ENCODE data around the gene CCR4.
"Not testable (repeated sequence)": the region's sequence is repeated elsewhere in the genome, so short reads cannot be mapped to it uniquely, and the experiment has no call there.

Gene CCR4

DNA sequence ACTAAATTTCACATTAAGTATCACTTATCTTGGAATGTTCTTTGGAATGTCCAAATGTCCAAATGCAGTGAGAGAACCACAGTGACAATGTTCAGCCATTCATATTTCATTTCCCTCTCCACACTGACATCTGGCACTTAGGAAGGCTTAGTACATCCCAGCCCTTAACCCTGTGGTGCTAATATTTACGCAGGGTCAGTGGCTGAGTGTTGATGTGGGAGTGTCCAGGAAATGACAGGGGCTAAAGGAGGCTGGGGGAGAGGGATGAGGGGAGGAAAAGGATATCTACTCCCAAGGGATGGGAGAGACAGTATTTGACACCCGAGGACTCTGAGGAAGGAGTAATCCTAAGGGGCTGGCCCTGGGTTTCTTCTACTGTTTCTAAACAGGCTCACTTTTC is 14.1 kb upstream of the CCR4 start:
- H3K4me1 ChIP-seq (ENCODE audit: insufficient read depth, low read length), result no peaks in the 10 kb centered on the region
- H3K9ac ChIP-seq (ENCODE audit: low read length), result no peak overlapping the region
- no peaks in the 10 kb centered on the region for H3K9me3 ChIP-seq (ENCODE audit: low read length)
- H3K27ac ChIP-seq (ENCODE audit: low read depth, low read length), result no peak overlapping the region
- no peak overlapping the region for H3K4me3 ChIP-seq (ENCODE audit: low read depth in 1 of 2, low read length in 2 of 2)
- no peaks in the 10 kb centered on the region for H3K36me3 ChIP-seq (ENCODE audit: insufficient read depth, low read length)
- no peaks in the 10 kb centered on the region for H3K27me3 ChIP-seq (ENCODE audit: control insufficient read depth in 1 of 2, insufficient read depth in 2 of 2, low read length in 2 of 2)

DNA sequence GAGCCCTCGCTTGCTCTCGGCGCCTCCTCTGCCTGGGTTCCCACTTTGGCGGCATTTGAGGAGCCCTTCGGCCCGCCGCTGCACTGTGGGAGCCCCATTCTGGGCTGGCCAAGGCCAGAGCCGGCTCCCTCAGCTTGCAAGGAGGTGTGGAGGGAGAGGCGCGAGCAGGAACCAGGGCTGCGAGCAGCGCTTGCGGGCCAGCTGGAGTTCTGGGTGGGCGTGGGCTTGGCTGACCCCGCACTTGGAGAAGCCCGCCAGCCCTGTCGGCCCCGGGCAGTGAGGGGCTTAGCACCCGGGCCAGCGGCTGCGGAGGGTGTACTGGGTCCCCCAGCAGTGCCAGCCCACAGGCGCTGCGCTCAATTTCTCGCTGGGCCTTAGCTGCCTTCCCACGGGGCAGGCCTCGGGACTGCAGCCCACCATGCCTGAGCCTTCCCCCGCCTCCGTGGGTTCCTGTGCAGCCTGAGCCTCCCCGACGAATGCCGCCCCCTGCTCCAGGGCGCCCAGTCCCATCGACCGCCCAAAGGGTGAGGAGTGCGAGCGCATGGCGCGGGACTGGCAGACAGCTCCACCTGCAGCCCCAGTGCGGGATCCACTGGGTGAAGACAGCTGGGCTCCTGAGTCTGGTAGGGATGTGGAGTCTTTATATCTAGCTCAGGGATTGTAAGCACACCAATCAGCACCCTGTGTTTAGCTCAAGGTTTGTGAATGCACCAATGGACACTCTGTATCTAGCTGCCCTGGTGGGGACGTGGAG is 11.7 kb upstream of the CCR4 start:
- not testable (repeated sequence) for H3K27ac ChIP-seq (ENCODE audit: low read depth, low read length)

DNA sequence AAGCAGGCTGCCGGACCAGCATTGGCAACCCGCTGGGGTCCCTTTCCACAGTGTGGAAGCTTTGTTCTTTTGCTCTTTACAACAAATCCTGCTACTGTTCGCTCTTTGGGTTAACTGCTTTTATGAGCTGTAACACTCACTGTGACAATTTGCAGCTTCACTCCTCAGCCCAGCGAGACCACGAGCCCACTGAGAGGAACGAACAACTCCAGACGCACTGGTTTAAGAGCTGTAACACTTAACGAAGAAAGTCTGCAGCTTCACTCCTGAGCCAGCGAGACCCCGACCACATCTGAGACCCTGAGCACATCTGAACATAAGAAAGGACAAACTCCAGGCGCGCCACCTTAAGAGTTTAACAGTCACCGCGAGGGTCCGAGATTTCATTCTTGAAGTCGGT is 10.7 kb upstream of the CCR4 start:
- Histone ChIP-seq H3K27ac (ENCODE audit: low read depth, low read length) (no peak overlapping the region), H3K9ac (ENCODE audit: low read length) (no peak overlapping the region), H3K9me3 (ENCODE audit: low read length) (no peaks in the 10 kb centered on the region), H3K36me3 (ENCODE audit: insufficient read depth, low read length) (no peaks in the 10 kb centered on the region), H3K27me3 (ENCODE audit: control insufficient read depth in 1 of 2, insufficient read depth in 2 of 2, low read length in 2 of 2) (no peaks in the 10 kb centered on the region), H3K4me3 (ENCODE audit: low read depth in 1 of 2, low read length in 2 of 2) (no peak overlapping the region), H3K4me1 (ENCODE audit: insufficient read depth, low read length) (no peaks in the 10 kb centered on the region)

More for the DNA sequence above, 11.7 kb upstream of the CCR4 start:
- H3K9ac ChIP-seq (ENCODE audit: low read length); H3K36me3 ChIP-seq (ENCODE audit: insufficient read depth, low read length); H3K9me3 ChIP-seq (ENCODE audit: low read length); H3K4me3 ChIP-seq (ENCODE audit: low read depth in 1 of 2, low read length in 2 of 2); H3K4me1 ChIP-seq (ENCODE audit: insufficient read depth, low read length); H3K27me3 ChIP-seq (ENCODE audit: control insufficient read depth in 1 of 2, insufficient read depth in 2 of 2, low read length in 2 of 2): not testable (repeated sequence)

DNA sequence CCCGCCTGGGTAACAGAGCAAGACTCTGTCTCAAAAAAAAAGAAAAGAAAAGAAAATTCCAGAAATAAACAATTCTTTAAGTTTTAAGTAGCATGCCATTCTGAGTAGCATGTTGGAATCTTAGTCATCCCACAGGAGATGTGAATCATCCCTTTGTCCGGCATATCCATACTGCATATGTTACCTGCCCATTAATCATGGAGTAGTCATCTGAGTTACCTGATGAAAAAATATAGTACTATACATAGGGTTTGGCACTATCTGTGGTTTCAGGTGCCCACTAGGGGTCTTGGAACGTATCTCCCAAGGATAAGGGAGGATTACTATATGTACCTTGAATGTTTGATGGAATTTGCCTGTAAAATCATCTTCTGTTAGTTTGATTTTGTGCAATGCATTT is 6.3 kb upstream of the CCR4 start:
- Histone ChIP-seq H3K4me1 (ENCODE audit: insufficient read depth, low read length) (no peaks in the 10 kb centered on the region), H3K4me3 (ENCODE audit: low read depth in 1 of 2, low read length in 2 of 2) (no peak overlapping the region), H3K27ac (ENCODE audit: low read depth, low read length) (no peak overlapping the region), H3K9me3 (ENCODE audit: low read length) (no peaks in the 10 kb centered on the region), H3K27me3 (ENCODE audit: control insufficient read depth in 1 of 2, insufficient read depth in 2 of 2, low read length in 2 of 2) (no peaks in the 10 kb centered on the region), H3K36me3 (ENCODE audit: insufficient read depth, low read length) (no peaks in the 10 kb centered on the region), H3K9ac (ENCODE audit: low read length) (no peak overlapping the region)

DNA sequence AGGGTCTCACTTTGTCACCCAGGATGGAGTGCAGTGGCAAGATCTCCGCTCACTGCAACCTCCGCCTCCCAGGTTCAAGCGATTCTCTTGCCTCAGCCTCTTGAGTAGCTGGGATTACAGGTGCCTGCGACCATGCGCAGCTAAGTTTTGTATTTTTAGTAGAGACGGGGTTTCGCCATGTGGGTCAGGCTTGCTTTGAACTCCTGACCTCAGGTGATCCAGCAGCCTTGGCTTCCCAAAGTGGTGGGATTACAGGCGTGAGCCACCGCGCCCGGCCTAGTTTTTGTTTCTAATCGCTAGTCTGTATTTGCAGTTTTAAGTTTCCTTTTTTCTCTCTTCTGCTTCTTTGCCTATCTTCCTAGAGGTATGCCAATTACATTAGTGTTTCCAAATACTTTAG is 5.8 kb upstream of the CCR4 start:
- H3K27me3 ChIP-seq (ENCODE audit: control insufficient read depth in 1 of 2, insufficient read depth in 2 of 2, low read length in 2 of 2); H3K36me3 ChIP-seq (ENCODE audit: insufficient read depth, low read length); H3K4me3 ChIP-seq (ENCODE audit: low read depth in 1 of 2, low read length in 2 of 2); H3K27ac ChIP-seq (ENCODE audit: low read depth, low read length); H3K9ac ChIP-seq (ENCODE audit: low read length); H3K4me1 ChIP-seq (ENCODE audit: insufficient read depth, low read length); H3K9me3 ChIP-seq (ENCODE audit: low read length): not testable (repeated sequence)

DNA sequence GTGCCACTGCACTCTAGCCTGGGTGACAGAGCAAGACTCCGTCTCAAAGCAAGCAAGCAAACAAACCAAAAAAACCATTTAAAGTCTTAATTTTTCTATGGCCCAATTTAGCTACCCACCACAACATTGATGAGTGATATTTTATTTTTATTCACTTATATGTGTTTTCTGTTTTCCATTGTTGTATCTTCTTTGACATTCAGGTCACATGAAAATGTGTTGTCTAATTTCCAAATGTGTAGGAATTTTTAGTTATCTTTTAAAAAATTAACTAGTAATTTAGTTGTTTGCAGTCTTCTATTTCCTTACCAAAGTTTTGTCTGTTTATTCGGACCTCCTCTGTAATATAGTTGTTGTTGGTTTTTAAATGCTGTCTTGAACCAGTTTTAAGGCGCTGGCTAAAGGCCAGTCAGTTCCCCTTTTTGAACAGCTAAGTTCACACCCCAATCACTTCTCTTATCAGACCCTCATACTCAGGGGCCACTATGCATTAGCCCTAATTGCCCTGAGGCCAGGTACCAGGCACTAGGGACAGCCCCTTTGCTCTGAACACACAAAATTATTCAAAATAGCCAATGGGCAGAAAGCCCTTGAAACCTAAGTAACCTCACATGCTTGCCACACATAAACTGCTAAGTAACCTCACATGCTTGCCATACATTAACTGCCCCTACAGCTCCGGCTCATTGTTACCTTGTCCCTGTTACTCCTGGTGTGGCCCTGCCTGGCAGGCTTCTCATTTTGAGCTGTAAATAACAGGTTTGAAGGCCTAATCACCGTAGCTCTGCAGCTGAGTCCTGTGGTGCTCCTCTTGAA is 4.3 kb upstream of the CCR4 start:
- Histone ChIP-seq H3K9ac (ENCODE audit: low read length) (no peak overlapping the region), H3K4me1 (ENCODE audit: insufficient read depth, low read length) (no peaks in the 10 kb centered on the region), H3K9me3 (ENCODE audit: low read length) (no peaks in the 10 kb centered on the region), H3K36me3 (ENCODE audit: insufficient read depth, low read length) (no peaks in the 10 kb centered on the region), H3K4me3 (ENCODE audit: low read depth in 1 of 2, low read length in 2 of 2) (no peak overlapping the region), H3K27me3 (ENCODE audit: control insufficient read depth in 1 of 2, insufficient read depth in 2 of 2, low read length in 2 of 2) (no peaks in the 10 kb centered on the region), H3K27ac (ENCODE audit: low read depth, low read length) (no peak overlapping the region)

DNA sequence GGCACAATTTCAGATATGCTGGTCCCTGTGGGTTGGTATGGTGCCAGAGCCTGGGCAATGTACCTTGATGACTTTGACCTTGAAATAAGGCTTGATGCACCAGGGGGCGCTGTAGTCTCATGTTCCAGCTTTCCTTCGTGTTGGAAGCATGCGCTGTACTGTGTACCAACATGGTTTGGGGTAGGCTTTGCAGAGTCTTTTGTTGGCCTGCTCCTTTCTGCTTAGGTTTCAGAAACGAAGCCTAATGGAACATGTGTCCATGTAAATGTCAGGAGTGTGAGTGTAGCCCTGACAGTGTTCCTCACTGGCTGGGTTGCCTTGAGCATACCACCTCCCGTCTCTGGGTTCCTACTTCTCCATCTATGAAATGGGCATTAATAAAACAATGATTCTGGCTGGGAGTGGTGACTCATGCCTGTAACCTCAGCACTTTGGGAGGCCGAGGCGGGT is 3.6 kb upstream of the CCR4 start:
- H3K4me3 ChIP-seq (ENCODE audit: low read depth in 1 of 2, low read length in 2 of 2), result no peak overlapping the region
- no peak overlapping the region for H3K27ac ChIP-seq (ENCODE audit: low read depth, low read length)
- no peaks in the 10 kb centered on the region for H3K4me1 ChIP-seq (ENCODE audit: insufficient read depth, low read length)
- no peaks in the 10 kb centered on the region for H3K9me3 ChIP-seq (ENCODE audit: low read length)
- H3K36me3 ChIP-seq (ENCODE audit: insufficient read depth, low read length), result no peaks in the 10 kb centered on the region
- H3K27me3 ChIP-seq (ENCODE audit: control insufficient read depth in 1 of 2, insufficient read depth in 2 of 2, low read length in 2 of 2), result no peaks in the 10 kb centered on the region
- no peak overlapping the region for H3K9ac ChIP-seq (ENCODE audit: low read length)

DNA sequence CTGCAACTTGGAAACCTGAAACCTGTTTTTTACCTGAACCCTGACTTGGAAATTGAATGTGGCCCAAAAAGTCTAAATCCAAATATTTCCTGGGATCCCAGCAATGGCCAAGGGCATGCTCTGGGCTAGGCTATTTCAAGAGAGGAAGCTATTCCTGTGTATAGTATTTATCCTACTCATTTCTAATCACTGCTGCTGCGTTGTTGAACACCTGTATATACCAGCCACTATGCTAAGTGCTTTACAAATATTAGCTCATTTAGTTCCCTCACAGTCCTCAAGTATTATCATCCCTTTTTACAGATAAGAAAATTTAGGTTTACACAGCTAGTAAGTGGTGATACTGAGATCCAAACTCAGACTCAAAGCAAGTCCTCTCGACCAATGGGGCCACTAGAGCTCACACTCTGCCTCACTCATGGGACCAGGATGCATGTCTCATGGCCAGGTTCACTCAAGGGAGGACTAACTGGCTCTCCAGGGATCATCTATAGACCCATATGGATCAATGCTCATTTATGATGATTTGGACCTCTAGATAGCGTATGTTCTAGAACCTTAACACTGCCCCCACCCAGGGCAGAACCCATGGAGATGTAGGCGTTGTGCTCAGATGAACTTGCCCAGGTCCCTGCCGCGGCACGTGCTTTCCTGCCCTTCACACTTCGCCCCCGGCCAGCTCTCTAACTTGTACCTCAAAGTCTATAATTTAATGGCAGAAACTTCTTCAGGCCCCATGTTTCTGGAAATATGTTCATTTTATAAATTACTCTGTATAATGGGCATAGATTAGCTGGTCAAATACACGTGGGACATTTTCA is 2.6 kb upstream of the CCR4 start:
- H3K9ac ChIP-seq (ENCODE audit: low read length), result no peak overlapping the region

DNA sequence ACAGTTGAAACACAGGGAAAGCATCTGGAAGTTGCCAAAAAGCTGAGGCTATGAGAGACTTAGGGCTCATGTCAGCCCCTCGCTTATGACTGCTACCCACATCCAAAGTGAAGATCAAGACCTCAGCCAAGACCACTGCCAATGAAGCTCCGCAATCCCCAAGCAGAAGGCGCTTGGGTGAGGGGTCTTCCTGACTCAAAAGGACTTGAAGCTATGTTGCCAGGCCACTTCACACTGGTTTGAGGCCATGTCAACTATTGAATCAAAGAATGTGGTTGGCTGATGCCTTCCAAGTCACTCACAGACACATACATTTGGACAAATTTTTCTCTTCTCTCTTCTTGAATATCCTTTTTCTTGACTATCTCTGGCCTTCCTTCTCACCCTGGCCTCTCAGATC is 928 bp upstream of the CCR4 start:
- no peak overlapping the region for H3K9ac ChIP-seq (ENCODE audit: low read length)
- no peak overlapping the region for H3K4me3 ChIP-seq (ENCODE audit: low read depth in 1 of 2, low read length in 2 of 2)
- no peaks in the 10 kb centered on the region for H3K9me3 ChIP-seq (ENCODE audit: low read length)
- no peaks in the 10 kb centered on the region for H3K4me1 ChIP-seq (ENCODE audit: insufficient read depth, low read length)
- H3K27ac ChIP-seq (ENCODE audit: low read depth, low read length), result no peak overlapping the region
- no peaks in the 10 kb centered on the region for H3K27me3 ChIP-seq (ENCODE audit: control insufficient read depth in 1 of 2, insufficient read depth in 2 of 2, low read length in 2 of 2)
- no peaks in the 10 kb centered on the region for H3K36me3 ChIP-seq (ENCODE audit: insufficient read depth, low read length)

More for the DNA sequence above, 2.6 kb upstream of the CCR4 start:
- Histone ChIP-seq H3K4me3 (ENCODE audit: low read depth in 1 of 2, low read length in 2 of 2) (no peak overlapping the region), H3K36me3 (ENCODE audit: insufficient read depth, low read length) (no peaks in the 10 kb centered on the region), H3K27ac (ENCODE audit: low read depth, low read length) (no peak overlapping the region), H3K4me1 (ENCODE audit: insufficient read depth, low read length) (no peaks in the 10 kb centered on the region), H3K27me3 (ENCODE audit: control insufficient read depth in 1 of 2, insufficient read depth in 2 of 2, low read length in 2 of 2) (no peaks in the 10 kb centered on the region), H3K9me3 (ENCODE audit: low read length) (no peaks in the 10 kb centered on the region)

DNA sequence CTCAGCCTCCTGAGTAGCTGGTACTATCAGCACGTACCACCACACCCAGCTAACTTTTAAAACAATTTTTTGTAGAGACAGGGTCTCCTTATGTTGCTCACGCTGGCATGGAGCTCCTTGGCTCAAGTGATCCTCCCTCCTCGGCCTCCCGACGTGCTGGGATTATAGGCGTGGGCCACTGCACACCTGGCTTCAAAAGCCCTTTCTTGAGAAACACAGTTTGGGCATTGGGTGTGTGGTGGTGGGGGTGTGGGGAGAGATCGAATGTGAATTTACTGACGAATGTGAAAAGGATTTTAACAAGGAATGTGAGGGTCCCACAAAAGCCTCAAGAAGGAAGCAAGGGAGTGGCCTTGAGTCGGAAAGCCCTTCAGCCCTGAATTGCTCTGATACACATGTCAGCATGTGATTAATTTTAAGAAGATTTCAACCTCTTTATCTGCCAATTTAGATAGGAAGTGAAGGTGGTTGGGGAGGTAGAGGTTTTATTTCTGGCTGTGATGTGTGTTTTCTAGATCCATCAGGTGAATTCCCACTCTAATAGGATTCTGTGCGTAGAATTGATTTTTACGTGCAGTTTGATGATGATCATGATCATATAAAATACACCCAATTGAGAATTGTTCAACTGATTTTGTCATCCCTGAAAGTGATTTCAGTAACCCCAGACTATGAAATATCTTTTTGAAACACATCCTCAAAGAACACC is 1.1 kb downstream of the CCR4 start:
- H3K27ac ChIP-seq (ENCODE audit: low read depth, low read length), result no peak overlapping the region
- H3K36me3 ChIP-seq (ENCODE audit: insufficient read depth, low read length), result no peaks in the 10 kb centered on the region
- H3K9me3 ChIP-seq (ENCODE audit: low read length), result no peaks in the 10 kb centered on the region
- H3K4me1 ChIP-seq (ENCODE audit: insufficient read depth, low read length), result no peaks in the 10 kb centered on the region
- H3K27me3 ChIP-seq (ENCODE audit: control insufficient read depth in 1 of 2, insufficient read depth in 2 of 2, low read length in 2 of 2), result no peaks in the 10 kb centered on the region
- H3K9ac ChIP-seq (ENCODE audit: low read length), result no peak overlapping the region
- no peak overlapping the region for H3K4me3 ChIP-seq (ENCODE audit: low read depth in 1 of 2, low read length in 2 of 2)

DNA sequence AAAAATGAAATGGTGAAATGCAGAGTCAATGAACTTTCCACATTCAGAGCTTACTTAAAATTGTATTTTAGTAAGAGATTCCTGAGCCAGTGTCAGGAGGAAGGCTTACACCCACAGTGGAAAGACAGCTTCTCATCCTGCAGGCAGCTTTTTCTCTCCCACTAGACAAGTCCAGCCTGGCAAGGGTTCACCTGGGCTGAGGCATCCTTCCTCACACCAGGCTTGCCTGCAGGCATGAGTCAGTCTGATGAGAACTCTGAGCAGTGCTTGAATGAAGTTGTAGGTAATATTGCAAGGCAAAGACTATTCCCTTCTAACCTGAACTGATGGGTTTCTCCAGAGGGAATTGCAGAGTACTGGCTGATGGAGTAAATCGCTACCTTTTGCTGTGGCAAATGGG is 3.1 kb downstream of the CCR4 start:
- Histone ChIP-seq H3K4me3 (ENCODE audit: low read depth in 1 of 2, low read length in 2 of 2) (no peak overlapping the region), H3K36me3 (ENCODE audit: insufficient read depth, low read length) (no peaks in the 10 kb centered on the region), H3K27ac (ENCODE audit: low read depth, low read length) (no peak overlapping the region), H3K9me3 (ENCODE audit: low read length) (no peaks in the 10 kb centered on the region), H3K9ac (ENCODE audit: low read length) (no peak overlapping the region), H3K4me1 (ENCODE audit: insufficient read depth, low read length) (no peaks in the 10 kb centered on the region), H3K27me3 (ENCODE audit: control insufficient read depth in 1 of 2, insufficient read depth in 2 of 2, low read length in 2 of 2) (no peaks in the 10 kb centered on the region)

Data from muscle layer of colon (tissue), 2 donors.